Cerebellar nuclear complex (tissue), 1 donor: ENCODE data around the gene BICC1.

Experiments used
- DNase-seq, 2 experiments: peaks; one replicate each; lab custom pipeline; 2025; lab: John Stamatoyannopoulos, UW

The BICC1 gene

DNA sequence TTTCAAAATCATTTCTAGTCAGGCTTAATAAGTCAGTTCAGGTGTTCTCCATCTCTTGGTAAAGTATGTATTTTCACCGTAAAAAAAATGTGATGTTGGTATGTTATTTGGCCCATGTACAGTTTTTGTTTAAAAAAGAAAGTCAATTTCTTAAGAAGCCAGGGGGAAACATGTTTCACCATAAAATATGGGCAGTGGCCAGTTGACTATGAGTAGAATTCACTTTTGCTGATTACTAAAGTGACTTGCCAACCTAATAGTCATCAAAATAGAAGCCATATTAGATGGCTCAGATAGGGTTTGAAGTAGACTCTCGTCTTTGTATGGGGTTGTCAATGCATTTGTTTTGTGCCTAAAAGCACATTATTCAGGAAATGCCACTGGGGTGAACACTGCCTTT lies 266.3 kb downstream of the BICC1 start:
- DNase-seq, result no peak

DNA sequence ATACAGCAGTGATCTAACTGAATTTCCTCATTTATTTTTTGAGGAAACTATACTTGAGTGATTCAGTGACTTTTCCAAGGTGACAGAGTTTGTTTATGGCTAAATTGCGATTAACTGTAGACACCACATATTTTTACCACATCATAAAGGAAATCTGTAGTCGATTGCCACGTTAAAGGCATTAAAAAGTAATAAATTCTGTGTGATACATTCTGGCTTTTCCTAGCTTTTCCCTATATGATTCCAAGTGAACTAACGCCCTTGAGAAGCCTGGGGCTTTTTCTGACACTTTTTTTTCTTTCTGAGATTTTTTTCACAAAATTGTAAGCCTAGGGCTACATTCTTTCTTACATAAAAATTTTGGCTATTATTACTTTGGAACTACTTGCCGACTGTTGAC lies 266.9 kb downstream of the BICC1 start:
- no peak for DNase-seq

DNA sequence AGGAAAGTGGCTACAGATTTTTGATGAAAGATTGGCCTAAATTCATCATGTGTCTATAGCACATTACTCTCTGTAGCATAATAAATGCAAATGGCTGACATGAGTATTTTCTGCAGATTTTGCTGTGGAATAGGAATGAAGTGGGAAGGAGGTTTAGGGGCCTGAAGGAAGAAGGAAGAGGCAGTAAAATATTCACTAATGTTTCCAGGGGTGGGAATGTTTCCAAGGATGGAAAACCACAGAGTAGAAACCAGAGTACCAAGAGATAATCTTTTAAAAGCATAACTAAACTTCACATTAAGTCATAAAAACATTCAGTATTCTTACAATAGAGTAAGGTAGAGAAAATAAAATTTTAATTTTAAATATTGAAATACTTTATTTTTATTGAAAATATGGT lies 267.8 kb downstream of the BICC1 start:
- DNase-seq, result no peak

DNA sequence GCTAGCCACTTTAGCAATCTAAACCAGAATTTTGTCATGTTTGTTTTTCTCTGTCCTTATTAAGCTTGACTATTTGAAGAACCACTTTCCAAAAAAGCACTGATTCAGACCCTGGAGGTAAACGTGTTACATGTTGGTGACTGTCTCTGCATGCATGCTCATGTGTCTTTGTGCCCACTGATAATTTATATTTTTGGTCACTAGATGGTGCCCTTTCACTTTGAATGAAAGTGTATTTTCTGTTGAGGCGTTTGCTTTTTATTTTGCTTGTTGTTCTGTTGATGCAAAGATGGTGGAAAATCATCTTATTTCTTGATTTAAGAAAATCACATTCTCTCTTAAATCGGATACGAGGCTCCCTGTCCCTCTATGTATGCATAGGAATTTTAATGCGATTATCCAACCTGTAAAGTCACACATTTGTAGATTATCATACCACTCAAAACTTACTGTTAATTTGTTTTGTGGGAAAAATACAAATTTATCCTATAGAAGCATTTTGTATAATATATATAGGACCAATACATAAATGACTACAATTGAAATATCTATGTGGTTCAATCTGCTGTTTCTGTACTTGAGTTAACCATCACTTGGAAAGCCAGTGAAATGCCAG lies 269.3 kb downstream of the BICC1 start:
- peak in 1 of 2 experiments; percentile 37 for DNase-seq

DNA sequence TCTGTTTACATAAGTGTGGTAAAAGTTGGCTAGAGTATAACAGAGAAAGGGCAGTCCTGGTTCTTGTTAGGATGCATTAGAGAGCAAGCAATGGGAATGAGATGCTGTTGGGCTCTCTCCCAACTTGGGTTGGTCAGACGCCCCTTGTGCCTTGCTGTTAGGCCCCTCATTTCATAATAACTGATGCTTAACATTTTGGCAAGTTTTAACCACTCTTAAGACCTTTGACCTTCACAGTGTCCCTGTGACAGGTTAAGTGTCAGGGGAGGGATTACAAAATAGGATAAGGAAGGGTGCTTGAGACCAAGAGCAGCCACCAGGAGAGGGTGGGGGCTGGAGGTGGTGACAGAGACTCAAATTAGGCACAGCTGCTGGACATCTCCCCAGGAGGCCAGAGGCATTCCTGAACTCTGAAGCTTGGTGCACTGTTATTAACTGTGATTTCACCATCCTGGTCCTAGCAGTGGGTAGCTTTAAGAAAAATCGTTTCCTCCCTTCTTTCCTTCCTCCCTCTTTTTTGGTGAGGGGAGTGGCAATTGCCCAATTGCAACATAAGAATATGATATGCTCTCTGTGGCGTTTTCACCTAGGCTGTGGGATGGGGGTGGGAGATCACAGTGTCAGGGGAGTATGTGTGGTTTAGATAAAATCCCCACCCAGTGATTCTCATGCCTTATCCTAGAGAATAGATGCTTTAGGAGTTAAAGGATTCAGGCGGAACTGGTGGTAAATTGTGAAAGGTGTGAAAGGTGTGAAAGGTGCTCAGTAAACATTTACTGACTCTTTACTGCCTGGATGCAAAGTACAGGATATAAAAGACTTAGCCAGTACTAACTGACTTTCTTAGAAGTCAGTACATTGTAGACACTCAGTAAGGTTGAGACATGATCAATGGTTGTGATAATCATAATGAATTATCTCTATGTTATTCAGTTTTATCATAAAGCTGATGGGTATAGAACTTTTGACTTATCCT lies 270.5 kb downstream of the BICC1 start:
- DNase-seq, result no peak

DNA sequence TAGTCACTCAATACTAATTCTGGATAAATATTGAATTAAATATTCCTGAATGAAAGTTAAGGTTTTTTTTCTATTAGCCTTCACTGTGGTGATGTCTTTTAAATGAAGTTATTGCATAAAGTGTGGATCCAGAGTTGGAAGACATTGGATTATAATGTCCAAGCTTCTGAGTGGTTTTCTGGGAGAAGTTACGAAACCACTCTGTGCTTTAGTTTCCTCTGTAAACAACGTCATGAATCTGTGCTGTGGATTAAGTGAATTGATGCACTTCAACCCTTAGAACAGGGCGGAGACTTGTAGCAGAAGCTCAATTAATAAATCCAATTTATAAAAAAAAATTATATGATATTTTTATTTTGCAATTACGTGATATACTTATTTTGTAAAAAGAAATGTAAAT lies 271.7 kb downstream of the BICC1 start:
- no peak for DNase-seq

DNA sequence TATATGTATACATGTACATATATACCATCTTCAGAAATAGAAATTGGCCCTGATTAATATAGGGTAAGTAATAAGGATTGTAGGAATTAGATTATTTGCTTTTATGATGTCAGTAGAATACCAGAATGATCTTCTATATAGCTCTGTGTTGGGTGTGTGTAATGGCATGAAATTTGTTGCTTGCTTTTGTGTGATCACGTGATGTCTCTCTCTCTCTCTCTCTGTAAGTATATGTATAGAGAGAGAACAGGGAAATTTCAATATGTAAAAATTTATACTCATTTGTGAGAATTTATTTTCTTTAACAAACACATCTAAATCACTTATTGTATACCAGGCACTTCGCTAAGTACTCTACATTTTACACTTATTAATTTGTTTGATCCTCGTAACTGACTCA lies 272.7 kb downstream of the BICC1 start:
- DNase-seq, result no peak

DNA sequence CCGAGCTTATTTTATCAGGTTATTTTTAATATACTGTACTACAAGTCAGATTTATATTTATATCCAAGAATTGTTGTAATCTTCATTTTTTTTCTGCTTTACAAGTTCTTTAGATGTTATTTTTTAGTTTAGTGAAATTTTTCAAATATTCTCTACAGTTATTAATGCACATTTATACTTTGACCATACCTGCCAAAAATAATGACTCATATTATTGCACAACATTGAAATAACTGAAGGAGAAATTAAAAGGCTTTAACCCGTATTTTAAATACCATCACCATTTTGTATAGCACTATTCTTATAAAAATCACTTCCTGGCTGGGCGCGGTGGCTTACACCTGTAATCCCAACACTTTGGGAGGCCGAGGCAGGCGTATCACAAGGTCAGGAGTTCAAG lies 278.5 kb downstream of the BICC1 start:
- DNase-seq, result no peak

DNA sequence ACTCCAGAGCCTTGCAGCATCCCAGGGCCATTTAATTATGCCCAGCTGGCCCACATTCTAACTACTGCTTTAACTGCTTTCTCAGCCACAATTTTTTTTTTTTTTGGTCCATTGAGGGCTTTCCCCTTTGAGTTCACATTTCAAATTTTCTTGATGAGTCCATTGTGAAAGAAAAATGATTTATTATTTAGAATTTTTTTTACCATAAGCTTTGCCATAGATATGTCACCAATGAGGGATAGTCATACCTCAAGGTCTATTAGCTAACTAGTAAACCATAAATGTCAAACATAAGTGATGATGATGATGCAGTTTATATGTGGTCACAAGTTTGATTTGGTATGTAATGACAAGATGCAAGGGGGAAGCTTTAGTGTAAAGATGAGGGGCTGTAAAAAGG lies 282.9 kb downstream of the BICC1 start:
- DNase-seq, result no peak

DNA sequence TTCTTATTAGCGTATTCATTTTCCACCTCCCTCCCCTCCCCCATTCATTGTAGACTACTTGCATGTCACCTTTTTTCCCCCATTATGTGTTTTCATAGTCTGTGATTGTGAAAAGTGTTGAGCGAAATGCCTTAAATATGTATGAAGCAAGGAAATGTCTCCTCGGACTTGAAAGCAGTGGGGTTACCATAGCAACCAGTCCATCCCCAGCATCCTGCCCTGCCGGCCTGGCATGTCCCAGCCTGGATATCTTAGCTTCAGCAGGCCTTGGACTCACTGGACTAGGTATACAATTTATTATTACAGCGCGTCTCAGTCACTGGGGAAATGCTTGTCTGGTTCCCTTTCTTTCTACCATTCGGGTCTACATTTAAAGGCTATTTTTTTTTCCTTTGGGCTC lies 283.6 kb downstream of the BICC1 start:
- DNase-seq, result peak; percentile 40 to 54

DNA sequence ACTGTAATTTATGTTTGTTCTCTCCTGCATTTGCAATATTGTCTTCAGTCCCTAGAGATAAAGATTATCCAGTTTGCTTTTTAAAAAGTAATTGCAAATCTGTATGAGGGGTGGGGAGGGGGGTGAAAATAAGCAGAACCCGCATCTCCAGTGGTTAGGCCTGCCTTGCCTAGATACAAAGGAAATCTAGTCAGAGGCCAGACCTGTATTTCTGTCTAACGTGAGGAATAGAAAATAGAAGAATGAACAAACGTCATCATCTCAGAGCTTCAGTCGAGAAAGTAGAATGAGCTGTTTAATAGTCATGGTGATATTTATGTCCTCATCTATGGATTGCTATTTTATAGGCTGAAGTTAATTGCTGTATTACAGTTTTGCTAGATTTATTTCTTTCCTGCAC lies 284.2 kb downstream of the BICC1 start:
- DNase-seq, result no peak

DNA sequence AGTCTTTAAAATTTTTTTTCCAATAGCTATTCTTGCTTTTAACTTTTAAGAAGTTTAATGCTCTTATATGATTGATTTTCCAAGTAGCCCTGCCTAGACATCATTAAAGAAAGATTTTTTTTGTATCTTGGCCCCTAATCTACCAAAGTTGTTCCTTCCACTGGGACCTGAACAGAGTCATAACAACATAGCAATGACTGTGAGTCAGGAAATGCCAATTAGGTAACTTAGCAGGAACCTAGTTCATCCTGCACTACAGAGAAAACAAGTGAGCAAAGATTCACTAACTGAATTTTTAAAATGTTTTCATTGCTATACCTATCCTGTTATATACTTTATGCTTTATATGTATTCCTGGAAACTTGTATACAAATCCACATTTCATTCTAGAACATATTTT lies 284.7 kb downstream of the BICC1 start:
- DNase-seq, result no peak

DNA sequence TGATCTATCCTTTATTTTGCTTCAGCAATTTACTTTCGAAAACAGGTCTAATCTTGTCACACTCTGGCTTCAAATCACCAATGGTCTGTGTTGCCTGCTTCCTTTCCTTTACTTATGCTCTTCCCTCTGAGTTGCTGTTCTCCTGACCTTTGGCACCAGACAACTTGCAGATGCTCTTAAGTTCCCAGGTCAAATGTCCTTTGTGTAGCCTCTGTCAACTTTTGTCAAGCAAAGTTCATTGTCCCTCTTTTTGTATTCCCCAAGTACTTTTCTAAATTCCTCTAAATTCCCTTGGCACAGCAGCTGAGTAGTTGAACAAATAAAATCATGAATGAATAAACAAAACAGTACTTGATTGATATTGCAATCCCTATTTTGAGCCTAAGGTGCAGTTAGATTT lies 289.4 kb downstream of the BICC1 start:
- no peak for DNase-seq

DNA sequence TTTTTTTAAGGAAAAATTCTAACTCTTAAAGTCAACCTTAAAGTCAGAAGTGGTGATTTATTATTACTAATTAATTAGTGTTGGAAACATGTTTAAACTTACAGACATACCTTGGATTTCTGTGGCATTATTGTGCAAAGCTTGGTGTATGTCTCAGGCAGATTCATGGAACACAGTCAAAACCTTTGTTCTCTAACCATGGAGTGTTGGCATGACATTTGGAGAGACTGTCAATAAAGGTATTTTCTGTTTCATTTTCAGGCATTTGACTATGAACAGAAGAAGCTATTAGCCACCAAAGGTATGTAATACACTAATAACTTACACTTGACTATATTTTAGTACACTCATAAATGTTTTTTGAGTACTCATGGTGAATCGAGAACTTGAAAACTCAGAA lies 293.7 kb downstream of the BICC1 start:
- DNase-seq, result no peak

DNA sequence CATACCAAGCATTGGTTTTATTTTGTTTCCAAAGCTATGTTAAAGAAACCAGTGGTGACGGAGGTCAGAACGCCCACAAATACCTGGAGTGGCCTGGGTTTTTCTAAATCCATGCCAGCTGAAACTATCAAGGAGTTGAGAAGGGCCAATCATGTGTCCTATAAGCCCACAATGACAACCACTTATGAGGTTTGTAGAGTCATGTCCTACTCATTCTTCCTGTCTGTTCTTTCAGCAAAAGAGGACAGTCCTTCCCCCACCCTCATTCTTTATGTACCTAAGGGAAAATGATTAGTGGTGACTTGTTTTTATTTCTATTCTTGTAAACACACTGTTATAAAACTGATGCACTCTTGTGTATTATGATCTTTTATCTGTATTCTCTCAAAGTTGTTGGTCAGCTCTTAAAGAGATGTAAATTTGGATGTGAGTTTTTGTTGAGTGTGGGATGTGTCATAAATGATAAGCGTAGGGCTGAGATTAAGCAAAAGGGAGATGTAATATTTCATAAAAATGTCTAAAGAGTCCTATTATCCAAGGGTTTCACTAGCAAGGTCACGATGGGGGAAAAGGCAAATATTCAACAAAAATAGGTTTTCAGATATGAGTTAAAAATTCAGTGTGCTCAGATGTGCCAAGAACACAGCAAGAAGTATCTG lies 294.4 kb downstream of the BICC1 start:
- no peak for DNase-seq

DNA sequence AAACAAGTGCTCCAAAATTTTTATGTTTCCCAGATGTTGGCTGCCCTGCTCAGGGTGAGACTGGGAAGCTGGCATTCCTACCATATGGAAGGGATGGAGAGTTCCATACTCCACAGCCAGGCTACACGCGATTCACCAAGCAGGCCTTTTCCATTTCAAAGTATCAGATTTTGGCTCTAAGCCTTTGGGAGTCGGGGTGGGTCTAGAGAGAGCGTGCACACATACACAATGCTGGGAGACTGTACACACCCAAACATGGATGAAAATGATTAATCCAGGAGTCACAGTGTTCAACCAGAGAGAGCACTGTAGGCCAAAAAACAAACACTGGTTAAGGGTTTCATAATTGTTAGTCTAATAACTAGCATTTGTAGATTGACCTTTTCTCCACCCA lies 295.0 kb downstream of the BICC1 start:
- no peak for DNase-seq

DNA sequence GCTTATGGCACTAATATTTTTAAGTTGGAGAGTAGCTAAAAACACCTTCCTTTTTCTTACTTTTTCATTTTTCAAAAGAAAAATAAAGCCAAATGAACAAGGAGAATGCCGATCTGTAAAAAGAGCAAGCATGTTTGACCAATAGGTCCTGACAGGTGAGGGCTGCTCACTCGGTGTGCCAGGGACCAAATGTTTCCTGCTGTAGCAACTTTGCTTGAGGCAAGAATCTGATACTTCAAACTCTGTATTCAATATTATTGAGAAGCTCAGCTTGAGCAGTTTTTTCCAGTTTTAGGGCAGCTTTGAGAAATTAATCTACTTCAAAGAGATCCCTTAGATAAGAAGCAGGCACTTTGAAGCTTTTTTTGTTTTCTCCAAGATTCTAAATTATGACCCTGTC lies 298.1 kb downstream of the BICC1 start:
- DNase-seq, result no peak

DNA sequence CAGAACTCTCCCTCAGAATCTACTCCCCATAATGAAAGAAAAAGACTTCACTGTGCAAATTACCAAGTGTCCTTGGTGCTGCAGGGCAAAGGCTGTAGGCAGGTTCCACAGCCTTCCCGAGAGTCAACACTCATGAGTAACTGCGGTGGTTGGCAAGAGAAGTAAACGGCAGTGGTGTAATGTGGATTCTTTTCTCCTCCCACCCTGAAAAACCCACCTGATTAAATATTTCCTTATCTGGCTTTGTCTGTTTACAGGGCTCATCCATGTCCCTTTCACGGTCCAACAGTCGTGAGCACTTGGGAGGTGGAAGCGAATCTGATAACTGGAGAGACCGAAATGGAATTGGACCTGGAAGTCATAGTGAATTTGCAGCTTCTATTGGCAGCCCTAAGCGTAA lies 300.9 kb downstream of the BICC1 start:
- DNase-seq, result no peak

DNA sequence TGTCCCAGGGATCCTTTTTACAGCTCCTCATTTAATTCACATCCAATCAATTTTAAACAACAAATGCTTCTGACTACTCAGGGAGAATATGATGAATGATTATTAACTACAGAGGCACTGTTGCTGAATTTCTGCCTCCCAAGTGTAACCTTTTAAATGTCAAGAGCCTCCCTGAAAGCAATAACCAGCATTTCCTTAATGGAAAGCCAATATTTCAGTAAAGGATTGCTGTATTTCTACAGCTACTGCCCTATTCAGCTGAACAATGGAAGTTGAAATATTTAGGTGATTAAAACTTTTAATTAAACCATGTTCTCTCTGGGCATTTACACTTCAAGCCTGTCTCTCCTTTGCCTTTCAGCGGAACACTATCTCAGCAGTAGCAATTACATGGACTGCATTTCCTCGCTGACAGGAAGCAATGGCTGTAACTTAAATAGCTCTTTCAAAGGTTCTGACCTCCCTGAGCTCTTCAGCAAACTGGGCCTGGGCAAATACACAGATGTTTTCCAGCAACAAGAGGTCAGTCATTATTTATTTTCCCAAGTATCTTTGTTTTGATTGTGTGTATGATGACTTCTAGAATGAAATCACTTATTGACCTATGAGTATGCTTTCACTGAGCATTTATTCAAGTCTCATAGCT lies 304.7 kb downstream of the BICC1 start:
- no peak for DNase-seq

DNA sequence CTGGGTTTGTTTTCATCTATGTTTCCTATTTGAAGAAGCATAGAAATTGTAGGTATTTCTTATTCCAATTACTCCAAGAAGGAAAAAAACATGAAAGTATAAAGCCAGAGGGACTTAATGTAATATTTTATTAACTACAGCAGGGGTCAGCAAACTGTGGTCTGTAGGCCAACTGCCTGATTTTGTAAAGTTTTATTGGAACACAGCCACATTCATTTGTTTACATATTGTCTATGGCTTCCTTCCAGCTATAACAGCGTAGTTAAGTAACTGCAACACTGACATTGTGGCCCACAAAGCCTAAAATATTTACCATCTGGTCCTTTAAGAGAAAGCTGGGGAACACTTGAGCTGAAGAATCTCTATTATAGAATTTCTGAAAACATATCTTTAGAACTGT lies 306.2 kb downstream of the BICC1 start:
- no peak for DNase-seq

DNA sequence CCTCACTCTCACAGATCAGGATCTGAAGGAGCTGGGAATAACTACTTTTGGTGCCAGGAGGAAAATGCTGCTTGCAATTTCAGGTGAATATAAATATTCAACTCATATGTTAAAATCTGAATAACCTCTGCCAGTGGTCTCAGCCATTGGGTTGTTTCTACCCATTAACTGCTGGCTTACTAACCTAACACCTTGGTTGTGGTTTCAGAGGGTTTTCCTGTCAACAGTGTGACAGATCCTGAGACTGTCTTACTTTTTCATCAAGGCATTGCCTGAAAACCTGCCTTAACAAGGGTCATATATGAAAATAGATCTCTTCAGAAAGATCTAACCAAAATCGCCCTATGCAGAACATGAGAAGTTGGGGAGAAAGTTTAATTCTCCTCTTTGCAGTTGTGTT lies 307.7 kb downstream of the BICC1 start:
- DNase-seq, result no peak
